Measurements from ENCODE around the gene SOS1.
"Not testable (repeated sequence)": the region's sequence is repeated elsewhere in the genome, so short reads cannot be mapped to it uniquely, and the experiment has no call there.

Gene SOS1

DNA sequence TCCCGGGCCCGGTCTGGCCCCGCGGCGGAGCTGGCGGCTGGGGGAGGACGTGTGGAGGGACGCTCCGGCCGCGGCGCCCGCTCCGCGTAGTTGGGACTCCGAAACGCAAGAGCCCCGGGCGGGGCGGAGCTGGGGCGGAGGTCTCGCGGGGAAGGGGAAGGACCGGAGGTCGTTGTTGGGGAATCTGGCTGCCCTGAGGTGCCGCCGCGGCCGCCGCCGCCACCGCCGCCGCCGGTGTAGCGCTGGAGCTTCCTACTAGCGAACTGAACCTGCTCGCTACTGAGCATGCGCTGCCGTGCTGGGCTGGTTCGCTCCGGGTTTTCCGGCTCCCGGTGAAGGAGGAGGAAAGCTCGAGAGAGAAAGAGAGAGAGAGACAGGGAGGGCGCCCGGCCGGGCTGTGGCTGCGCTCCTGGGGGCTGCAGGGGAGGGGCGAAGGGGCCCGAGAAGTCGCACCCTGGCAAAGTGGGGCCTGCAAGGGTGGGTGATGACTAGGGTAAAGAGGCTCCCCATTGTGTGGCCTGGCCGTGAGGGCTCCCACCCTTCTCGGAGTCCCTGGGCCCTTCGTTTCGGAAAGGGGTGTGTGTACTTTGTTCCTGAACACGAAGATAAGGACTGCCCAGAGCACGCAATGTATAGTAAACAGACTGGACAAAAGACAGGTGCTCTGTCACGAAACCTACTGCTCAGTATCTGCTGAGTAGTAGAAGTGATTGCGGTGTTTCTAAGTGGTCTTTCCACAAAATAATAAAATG, at the start of gene SOS1:
TSS of gene SOS1 (minus strand) at position 281 of the 752 bp plus-strand sequence. CDS start 629 bp downstream, outside the sequence.
- peak; percentile 73 for DNase-seq

DNA sequence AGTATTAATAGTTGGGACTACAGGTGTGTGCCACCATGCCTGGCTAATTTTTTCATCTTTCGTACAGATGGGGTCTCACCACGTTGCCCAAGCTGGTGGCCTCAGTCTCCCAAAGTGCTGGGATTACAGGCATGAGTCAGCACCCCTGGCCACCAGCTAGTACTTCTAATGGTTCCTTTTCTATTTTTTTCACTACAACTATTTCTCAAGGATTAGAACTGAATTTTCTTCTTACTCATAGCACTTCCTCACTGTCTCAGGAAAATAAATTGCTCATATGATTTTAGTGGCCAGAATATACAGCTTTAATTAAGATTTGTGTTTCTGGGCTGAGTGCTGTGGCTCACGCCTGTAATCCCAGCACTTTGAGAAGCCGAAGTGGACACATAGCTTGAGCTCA, 43.2 kb upstream of the SOS1 start:
- no peak for DNase-seq

DNA sequence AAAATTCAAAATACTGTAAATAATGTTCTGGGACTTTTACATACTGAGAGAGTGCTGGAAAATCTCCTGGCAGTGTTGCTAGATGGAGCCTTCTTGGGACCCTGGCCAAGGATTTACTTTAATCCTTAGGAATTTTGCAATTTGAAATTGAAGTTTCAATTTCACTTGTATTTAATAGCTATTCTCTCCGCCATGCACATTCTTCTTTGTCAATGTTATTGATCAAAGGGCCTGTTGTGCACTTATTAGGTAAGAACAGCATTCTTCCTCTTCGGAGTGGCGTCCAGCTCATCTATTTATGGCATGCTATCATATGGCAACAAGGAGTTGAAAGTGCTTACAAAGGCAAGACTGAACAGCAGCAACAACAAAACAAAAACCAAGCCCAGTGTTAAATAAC, 40.1 kb upstream of the SOS1 start:
- DNase-seq, result no peak

DNA sequence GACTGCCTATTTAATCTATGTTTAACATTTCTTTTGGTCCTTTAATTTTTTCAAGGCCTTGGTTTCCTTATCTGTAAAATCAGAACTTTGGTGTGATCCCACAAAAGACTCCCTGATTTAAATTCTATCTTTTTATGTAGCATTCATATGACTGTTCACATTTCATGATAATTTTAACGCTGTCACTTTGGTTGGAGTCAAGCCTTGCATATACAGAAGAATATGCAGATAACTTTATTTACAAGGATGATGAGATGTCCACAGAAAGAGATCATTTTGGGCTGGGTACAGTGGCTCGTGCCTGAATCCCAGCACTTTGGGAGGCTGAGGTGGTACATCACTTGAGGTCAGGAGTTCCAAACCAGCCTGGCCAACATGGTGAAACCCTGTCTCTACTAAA, 38.4 kb upstream of the SOS1 start:
- no peak for DNase-seq

DNA sequence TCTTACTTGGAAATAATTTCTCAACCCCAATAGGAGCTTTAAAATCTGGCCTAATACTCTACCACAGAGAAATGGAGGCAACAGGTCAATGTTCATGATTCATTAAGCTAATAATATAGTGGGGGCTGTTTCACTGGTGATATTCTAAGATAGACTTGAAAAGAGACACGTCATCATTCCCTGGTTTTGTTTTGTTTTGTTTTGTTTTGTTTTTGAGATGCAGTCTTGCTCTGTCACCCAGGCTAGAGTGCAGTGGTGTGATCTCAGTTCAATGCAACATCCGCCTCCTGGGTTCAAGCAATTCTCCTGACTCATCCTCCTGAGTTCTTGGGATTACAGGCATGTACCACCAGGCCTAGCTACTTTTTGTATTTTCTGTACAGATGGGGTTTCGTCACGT, 37.5 kb upstream of the SOS1 start:
- no peak for DNase-seq

DNA sequence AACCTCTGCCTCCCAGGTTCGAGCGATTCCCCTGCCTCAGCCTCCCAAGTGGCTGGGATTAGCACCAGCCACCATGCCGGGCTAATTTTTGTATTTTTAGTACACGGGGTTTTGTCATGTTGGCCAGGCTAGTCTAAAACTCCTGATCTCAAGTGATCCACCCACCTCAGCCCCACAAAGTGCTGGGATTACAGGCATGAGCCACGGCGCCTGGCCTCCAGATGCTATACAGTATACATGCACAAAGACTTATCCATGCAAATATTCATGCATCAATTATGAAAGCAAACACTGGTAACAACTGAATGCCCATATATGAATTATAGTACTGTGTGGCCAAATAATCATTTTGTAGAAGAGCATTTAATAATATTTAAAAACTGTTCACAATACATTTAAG, 36.0 kb upstream of the SOS1 start:
- DNase-seq, result no peak

DNA sequence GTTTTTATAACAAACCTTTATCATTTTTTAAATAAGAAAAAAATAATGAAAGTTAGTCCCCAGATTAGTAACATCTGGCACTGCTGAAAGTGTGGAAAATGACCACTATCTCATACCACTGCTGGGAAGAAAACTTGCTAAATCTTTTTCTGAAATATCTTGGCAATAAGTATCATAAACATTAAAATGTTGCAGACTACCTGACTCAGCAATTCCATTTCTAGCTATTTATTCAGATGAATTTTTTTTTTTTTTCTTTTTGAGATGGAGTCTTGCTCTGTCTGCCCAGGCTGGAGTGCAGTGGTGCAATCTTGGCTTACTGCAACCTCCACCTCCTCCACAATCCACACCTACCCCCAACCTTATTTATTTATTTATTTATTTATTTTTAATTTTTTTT, 35.3 kb upstream of the SOS1 start:
- no peak for DNase-seq

DNA sequence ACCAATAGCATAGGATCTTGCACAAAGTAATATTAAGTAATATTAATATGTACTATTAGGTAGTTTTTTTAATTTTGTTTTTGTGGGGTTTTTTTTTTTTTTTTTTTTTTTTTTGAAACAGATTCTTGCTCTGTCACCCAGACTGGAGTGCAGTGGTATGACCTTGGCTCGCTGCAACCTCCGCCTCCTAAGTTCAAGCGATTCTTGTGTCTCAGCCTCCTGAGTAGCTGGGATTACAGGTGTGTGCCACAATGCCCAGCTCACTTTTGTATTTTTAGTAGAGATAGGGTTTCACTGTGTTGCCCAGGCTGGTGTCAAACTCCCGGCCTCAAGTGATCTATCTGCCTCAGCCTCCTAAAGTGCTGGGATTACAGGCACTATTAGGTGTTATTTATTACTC, 34.7 kb upstream of the SOS1 start:
- not testable (repeated sequence) for DNase-seq

DNA sequence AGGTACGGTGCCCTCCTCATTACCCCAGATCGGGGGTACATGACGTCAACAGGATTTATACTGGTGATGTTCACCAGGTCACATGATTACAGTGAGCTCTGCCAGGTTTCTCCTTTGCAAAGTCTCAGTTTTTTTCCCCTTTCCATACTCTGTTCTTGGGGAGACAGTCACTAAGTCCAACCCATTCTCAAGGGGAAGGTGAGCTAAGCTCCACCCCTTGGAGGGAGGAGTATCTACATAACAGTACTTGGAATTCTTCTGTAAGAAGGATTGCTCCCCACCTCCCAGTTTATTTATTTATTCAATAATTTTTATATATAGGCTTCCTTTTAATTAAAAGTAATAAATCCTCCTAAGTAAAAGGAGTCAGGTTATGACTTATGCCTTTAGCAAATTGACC, 34.1 kb upstream of the SOS1 start:
- DNase-seq, result no peak

DNA sequence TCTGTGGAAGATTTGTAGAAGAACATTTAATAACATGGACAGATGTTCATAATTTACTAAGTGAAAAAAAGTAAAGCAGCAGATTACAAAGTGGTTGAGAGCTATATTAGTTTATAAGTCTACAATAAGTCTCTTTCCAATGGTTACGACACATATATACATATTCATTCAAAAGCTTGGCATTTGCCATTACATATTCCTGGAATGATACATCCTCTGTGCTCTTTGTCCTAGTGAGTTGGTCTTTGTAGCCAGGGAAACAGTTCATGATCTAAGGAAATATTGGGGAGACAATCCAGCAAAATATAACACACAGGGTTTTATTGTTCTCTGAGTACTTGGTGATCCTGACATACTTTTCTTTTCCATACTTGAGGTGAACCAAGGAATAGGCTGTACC, 32.5 kb upstream of the SOS1 start:
- no peak for DNase-seq

DNA sequence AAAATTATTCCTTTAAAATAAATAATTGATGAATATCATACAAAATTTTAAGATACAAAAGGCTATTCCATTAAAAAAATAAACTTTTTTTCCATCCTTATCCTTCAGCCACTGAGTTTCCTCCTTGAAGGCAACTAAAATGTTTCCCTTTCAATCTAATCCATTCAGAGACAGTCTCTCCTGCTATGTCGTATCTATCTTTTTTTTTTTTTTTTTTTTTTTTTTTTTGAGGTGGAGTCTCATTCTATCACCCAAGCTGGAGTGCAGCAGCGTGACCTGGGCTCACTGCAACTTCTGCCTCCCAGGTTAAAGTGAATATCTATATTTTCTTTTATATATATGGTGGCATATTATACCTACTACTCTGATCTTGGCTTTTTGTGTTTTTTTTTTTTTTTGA, 31.7 kb upstream of the SOS1 start:
- DNase-seq, result no peak

DNA sequence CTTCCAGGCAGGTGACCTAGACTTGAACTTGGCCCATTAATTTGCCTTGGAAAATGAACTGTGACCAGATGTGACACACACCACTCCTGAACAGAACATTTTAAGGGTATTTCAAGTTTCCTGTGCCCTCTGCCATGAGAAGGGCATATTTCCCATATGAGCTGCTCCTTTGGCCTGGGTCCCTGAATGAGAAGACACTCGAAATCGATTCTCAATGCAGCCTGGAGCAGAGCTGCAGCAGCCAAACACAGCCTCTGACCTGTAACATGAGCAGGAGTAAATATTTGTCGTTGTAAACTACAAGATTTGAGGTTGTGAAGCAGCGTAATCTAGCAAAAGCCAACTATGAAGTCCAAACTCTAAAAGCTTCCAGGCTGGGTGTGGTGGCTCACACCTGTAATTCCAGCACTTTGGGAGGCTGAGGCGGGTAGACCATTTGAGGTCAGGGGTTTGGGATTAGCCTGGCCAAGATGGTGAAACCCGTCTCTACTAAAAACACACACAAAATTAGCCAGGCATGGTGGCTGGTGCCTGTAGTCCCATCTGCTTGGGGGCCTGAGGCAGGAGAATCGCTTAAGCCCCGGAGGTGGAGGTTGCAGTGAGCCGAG, 30.1 kb upstream of the SOS1 start:
- no peak for DNase-seq

DNA sequence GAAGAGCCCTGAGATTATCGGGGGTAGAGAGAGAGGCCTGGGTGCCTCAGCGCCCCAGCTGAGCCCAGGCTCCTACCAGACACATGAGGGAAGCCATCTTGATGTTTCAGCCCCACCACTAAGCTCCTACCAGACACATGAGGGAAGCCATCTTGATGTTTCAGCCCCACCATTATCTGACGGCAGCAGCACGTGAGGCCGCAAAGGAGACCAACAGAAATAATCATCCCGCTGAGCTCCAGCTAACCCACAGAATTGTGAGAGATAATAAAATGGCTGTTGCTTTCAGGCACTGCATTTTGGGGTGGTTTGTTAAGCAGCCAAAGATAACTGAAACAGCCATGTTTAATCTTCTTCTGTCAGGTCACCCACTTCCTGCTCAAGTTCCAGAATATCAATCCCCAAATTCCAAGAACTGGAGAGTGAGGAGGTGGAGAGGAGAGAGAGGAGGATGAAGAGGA, 29.3 kb upstream of the SOS1 start:
- no peak for DNase-seq

DNA sequence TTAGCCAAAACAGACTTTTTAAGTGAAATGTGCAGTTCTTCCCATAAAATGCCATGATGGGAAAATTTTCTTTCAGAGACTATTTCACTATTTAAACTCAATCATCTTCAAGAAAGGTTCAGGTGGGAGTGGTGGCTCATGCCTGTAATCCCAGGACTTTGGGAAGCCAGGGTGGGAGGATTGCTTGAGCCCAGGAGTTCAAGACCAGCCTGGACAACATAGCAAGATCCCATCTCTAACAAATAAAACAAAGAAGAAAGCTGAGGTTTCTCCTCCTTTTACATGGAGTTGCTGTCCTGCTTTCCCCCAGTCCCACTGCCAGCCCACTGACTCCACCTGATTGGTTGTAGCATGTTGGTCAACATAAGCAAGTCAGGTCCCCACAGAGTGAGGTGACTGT, 25.8 kb upstream of the SOS1 start:
- no peak for DNase-seq

DNA sequence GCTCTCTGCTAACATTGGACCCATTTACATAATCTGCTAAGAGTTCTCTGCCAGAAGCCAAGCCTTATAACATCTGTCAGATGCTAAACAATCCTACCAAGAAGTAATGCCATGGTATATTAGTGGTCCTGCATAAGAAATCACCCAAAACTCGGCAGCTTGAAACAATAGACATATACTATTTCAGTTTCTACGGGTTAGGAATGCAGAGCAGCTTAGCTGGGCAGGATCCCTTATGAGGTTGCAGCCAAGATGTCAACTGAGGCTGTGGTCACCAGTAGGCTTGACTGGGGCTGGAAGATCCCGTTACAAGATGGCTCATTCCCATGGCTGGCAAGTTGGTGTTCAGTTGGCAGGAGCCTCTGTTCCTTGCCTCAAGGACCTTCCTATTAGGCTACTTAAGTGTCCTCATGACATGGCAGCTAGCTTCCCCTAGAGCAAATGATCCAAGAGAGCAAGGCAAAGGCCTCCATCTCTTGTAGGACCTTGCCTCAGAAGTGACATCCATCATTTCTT, 25.1 kb upstream of the SOS1 start:
- no peak for DNase-seq

DNA sequence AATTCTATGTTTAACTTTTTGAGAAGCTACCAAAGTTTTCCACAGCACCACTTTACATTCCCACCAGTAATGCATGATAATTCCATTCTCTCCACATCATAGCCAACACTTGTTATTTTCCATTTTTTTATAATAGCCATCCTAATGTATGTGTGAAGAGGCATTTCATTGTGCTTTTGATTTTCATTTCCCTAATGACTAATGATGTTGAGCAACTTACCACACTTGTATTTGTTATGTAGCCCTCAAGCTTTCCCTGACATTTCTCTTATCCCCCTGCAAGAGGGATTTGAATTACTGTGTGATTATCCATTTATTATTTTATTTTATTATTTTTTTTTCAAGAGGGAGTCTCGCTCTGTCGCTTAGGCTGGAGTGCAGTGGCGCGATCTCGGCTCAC, 23.6 kb upstream of the SOS1 start:
- no peak for DNase-seq

DNA sequence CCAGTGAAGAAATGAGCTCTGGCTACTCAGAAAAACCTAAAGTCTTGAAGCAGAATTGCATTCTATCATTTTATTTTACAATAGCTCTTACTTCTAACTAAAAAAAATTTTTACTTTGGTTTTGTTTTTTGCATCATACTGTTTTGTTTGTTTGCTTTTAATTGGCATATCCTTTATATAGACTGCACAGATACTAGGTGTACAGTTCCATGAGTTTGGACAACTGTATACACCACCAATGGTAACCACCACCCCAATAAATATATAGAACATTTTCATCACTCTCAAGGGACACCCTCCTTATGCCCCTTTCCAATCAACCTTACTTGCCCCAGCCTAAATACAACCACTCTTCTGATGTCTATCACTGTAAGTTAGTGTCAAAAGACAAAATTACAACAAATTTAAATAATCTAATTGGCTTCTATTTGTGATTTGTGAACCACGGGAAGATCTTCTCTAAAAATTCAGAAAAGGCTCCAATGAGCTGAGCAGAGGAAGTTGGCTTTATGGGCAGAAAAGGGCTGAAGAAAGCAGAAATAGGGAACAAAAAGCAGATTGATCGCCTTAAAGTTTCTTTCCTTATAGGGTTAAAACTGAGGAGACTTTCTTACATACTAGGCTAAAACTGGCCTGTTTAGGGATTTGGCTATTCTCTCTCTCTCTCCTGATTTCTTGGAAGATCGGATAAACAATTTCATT, 22.2 kb upstream of the SOS1 start:
- DNase-seq, result no peak

DNA sequence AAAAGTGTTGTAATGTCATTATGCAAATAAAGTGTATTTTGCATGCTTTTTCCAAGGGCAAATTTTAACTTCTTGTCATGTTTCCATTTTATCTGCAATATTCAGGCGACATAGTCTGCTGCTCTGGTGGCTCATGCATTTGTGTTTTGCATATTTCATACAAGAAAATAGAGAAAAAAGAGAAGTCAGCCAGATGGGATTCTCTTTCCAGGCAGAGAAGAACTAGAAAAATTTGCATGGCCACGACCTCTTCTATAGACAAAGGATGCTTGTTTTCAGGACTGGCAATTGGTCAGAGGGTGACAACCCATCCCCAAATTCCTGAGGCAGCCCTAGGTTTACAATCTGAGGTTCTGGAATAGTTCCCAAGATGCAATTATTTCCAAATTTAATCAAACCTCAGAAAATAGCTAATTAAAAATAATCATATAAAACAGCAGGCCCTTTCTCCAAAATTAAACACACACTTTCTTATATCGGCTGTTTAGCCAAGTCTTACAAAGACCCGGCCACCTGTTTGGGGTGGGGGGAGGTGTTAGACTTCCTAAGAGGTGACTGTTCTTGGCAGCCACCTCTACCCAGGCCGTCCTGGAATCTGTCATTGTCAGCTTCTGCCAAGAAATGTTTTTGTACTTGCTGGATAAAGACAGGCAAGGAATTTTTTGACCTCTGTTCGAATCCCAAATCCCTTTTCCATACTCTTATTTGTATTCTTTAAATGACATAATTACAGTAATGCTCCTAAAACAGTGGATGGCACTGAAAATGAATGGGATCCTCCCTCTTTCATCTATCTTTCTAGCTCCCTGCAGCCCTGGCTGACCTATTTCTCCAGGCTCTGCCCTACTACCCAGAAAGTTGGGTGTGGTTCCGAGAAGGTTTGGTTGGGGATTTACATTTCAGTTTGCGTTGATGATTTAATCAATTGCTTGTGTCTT, 20.8 kb upstream of the SOS1 start:
- DNase-seq, result no peak

DNA sequence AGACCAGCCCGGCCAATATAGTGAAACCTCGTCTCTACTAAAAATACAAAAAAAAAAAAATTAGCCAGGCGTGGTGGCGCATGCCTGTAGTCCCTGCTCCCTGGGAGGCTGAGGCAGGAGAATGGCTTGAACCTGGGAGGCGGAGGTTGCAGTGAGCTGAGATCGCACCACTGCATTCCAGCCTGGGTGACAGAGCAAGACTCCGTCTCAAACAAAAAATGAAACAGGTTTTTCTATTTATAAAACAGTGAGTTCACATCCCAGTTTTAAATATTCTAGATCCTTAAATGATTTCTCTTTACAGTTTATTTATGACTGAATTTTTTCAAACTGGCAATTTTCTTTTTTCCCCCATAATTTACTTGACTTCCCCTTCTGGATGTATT, 20.1 kb upstream of the SOS1 start:
- DNase-seq, result not testable (repeated sequence)

DNA sequence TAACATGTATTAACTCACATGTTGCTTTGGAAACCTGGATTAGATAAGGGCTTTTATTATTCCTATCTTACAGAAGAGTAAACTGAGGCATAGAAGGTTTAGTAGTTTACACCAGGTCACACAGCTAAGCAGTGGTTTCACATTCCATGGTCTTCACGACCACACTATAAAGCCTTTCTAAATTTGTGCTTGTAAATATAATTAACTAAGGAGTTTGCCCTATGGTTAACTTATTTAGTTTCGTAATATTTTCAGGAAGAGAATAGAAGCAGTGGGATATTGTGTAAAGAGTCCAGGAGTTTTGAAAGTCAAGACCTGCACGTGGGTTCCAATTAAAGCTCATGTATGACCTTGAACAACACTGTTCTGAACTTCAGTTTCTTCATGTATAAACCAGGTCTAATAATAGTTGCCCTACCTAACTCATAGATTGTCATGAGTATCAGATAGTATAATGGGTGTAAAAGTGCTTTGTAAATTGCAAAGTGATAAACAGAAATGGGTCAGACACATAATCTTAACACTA, 19.5 kb upstream of the SOS1 start:
- DNase-seq, result no peak

DNA sequence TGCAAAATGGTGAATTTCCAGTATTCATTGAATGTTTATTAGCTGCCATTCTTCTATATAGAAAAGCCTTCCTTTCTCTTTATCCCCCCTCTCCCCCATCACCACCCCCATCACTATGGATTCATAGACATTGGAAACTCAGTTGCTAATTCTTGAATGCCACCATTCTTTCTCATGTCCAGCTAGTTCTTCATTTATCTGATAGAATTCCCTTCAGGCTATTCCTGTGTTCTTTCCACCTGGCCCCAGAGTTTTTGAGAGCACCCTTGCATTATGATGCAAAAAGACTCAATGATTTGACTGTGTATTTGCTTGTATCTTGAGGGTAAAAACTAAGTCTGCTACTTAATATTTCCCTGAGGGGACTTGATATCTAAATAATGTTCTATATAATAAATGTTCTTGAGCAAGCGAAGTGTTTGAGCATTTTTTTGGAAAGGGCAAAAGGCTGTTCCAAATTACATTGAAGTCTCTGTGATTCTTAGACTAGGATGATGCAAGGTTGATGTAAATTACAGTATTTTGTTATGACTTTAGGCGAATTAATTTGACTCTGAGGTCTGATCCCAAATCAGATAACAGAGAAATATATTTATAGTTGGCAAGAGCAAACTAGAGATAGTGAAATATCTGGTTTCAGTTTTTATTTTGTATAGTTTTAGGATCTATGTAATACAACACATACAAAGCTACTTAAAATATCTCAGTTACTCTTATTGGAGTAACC, 18.8 kb upstream of the SOS1 start:
- no peak for DNase-seq

DNA sequence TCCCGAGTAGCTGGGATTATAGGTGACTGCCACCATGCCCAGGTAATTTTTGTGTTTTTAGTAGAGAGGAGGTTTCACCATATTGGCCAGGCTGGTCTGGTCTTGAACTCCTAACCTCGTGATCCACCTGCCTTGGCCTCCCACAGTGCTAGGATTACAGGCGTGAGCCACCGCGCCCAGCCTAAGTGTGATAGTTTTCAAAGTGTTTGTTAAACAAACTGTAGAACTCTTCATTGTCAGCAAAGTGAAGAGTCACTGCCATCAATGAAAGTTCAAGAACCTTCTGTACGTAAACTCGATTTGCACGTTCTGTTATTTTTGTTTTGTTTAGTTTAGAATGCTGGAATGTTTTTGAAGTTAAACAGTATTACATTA, 18.0 kb upstream of the SOS1 start:
- no peak for DNase-seq
